PC-3 (cell line): ENCODE measurements around the gene ARHGAP22.

Experiments
- CTCF ChIP-seq: fragments of 300-600 bp; sonication (generic); conservative IDR thresholded peaks from 2 replicates; pipeline ENCODE4 v1.5.1; 2017; ENCODE audit warnings: antibody characterized with exemption, low read depth, mild to moderate bottlenecking, low read length
- EZH2 ChIP-seq: fragments of 300-600 bp; sonication (generic); IDR thresholded peaks from one replicate; pipeline ENCODE4 v1.6.1; 2017; ENCODE audit warnings: antibody characterized with exemption, mild to moderate bottlenecking, low read length; ENCODE audit not compliant: unreplicated experiment
- EZH2phosphoT487 ChIP-seq: fragments of 300-600 bp; sonication (generic); IDR thresholded peaks from 2 replicates; pipeline ENCODE4 v1.6.1; 2018; ENCODE audit warnings: mild to moderate bottlenecking, antibody characterized with exemption, low read length, borderline replicate concordance

GRCh38 chr10:48536916-48537890 lies 67.7 kb downstream of the ARHGAP22 start:
- no peak for TF ChIP-seq CTCF
- no peak for TF ChIP-seq EZH2
- TF ChIP-seq EZH2phosphoT487, result no peak
